ENCODE data around the gene STK32A.

The STK32A gene

DNA sequence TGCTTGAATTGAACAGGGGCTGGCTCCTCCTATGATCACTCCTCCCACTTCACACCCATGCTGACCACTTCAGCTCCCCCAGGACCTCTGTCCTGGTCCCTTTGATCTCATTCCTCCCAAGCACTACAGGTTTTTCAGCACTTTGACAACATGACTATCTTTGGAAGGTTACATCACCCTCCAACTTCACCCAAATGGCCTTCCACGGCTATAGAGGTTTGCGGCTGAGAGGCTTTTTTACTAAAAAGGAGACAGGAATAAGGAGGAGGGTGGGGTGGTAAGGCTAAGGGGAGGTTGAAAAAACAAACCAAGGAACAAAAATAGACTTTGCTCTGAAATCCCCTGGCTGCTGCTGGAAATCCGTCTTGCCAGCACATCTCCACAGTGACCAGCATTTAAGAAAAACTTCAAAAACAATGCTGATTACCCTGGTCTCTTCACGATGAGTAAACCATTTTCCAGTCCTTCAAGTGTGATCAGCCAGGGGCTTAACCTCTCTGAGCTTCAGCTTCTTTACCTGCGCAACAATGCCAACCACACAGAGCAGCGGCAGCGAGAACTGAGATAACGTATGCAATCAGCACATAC is 172.4 kb downstream of the STK32A start:
- H3K27me3 ChIP-seq, result no peaks in the 10 kb centered on the region
- TF ChIP-seq, protein P1, sequence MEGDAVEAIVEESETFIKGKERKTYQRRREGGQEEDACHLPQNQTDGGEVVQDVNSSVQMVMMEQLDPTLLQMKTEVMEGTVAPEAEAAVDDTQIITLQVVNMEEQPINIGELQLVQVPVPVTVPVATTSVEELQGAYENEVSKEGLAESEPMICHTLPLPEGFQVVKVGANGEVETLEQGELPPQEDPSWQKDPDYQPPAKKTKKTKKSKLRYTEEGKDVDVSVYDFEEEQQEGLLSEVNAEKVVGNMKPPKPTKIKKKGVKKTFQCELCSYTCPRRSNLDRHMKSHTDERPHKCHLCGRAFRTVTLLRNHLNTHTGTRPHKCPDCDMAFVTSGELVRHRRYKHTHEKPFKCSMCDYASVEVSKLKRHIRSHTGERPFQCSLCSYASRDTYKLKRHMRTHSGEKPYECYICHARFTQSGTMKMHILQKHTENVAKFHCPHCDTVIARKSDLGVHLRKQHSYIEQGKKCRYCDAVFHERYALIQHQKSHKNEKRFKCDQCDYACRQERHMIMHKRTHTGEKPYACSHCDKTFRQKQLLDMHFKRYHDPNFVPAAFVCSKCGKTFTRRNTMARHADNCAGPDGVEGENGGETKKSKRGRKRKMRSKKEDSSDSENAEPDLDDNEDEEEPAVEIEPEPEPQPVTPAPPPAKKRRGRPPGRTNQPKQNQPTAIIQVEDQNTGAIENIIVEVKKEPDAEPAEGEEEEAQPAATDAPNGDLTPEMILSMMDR (IDR thresholded peaks at IDR 0.05), result no peak
- no peaks in the 10 kb centered on the region for H3K36me3 ChIP-seq
- no peak overlapping the region for H3K27ac ChIP-seq
- no peaks in the 10 kb centered on the region for H3K4me1 ChIP-seq (ENCODE audit: control insufficient read depth in 1 of 2, insufficient read depth in 1 of 2, low read depth in 1 of 2, low read length in 1 of 2)
- H3K9me3 ChIP-seq, result no peaks in the 10 kb centered on the region
- no peak overlapping the region for H3K4me3 ChIP-seq (ENCODE audit: low read depth in 1 of 2, low read length in 1 of 2)

DNA sequence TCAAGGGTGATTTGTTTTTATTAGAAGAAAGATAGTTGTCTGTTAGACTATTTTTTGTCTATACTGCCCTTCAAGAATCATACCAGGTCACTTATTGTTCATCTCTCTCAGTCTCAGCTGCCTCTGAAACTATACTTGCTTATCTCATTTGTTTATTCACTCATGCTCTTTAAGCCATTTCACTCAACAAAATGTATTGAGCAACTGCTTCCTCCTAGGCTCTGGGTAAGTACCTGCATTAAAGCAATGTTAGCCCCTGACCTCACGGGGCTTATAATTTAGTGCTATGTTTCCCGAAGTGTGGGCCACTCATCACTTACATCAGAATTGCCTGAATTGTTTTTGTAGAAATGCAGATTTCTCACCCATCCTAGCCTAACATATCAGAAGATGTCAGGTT is 174.2 kb downstream of the STK32A start:
- no peaks in the 10 kb centered on the region for H3K9me3 ChIP-seq
- TF ChIP-seq, protein P1 (IDR thresholded peaks at IDR 0.05), result no peak
- no peaks in the 10 kb centered on the region for H3K36me3 ChIP-seq

DNA sequence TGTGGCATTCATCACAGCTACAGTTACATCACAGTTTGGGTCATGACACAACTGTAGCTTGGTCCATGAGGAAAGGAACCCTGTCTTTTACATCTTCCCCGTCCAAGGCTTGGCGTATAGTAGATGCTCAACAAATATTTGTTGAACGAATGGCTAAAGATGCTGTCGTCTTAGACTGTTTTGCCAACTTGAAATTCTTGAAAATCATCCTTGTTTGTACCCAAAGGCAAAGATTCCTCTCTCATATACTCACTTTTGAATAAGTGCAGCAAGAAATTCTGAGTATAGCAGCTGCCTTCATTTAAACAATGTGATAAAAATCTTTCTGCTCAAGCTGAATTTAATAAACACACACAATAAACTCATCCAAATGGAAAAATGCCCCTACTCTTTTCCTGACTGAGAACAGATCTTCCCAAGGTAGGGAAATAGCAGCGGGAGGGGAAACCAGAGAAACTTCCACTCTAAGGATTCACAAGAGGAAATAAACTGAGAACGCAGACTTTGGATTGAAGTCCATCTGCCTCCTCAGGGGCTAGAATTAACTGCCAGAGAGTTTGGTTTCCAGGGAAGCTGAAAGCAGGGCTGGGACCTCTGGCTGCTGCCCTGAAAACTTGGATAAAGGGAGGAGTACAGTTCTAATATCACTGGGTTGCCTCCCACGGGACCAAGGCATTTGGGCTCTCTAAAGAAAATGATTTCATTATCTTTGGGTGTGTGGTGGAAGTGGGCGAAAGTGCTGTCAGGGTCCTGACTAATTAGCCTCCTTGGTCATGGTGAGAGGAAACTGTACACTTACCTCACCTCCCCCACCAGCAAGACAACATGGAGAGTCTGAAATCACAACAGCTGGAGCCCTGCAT is 175.9 kb downstream of the STK32A start:
- Histone ChIP-seq H3K36me3 (no peaks in the 10 kb centered on the region), H3K4me1 (ENCODE audit: control insufficient read depth in 1 of 2, insufficient read depth in 1 of 2, low read depth in 1 of 2, low read length in 1 of 2) (no peaks in the 10 kb centered on the region), H3K9me3 (no peaks in the 10 kb centered on the region), H3K27ac (no peak overlapping the region), H3K27me3 (no peaks in the 10 kb centered on the region), H3K4me3 (ENCODE audit: low read depth in 1 of 2, low read length in 1 of 2) (no peak overlapping the region)
- TF ChIP-seq, protein P1 (IDR thresholded peaks at IDR 0.05), result no peak

More for the DNA sequence above, 174.2 kb downstream of the STK32A start:
- Histone ChIP-seq H3K4me3 (ENCODE audit: low read depth in 1 of 2, low read length in 1 of 2) (no peak overlapping the region), H3K4me1 (ENCODE audit: control insufficient read depth in 1 of 2, insufficient read depth in 1 of 2, low read depth in 1 of 2, low read length in 1 of 2) (no peaks in the 10 kb centered on the region), H3K27me3 (no peaks in the 10 kb centered on the region), H3K27ac (no peak overlapping the region)

DNA sequence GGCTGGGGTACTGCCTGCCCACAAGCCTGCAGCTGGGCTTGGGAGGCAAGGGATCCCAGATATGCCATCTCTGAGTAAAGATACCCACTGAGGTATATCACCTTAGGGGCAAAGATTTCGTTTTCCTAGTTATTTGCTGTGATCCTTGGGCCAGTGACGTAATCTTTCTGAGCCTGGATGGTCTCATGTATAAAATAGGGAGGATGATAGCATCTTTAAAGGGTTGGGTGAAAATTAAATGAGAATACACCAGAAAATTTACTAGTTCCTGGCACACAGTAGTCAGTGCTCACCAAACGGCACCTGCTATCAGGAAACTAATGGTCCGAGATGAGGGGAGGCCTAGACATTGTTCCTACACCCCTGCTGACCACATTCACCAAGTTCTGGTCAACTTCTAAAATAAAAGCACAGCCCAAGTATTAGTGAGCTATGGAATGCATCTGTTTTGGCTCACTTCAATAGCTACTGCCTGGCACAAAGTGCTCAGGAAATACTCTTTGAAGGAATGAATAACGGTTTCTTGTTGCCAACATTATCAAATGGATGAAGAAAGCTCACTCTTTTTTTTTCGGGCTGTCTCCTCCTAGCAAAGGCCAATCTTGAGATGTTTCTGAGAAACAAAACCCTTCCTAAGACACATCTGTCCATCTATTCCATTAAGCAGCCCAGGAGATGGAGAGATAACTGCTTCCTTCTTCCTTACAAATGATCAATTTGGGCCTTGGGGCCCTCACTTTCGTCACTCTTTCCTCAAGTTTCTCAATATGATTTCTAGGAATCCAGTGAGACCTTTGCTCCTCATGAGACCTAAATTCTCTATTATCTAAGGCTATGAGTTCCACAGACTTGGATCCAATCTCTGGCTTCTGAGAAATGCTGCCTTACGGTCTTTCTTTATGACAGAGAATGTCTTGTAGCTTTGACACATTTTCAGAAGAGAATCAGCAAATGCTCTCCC is 176.8 kb downstream of the STK32A start:
- H3K4me3 ChIP-seq (ENCODE audit: low read depth in 1 of 2, low read length in 1 of 2), result no peak overlapping the region
- no peaks in the 10 kb centered on the region for H3K9me3 ChIP-seq
- TF ChIP-seq, protein P1 (IDR thresholded peaks at IDR 0.05), result no peak
- no peaks in the 10 kb centered on the region for H3K4me1 ChIP-seq (ENCODE audit: control insufficient read depth in 1 of 2, insufficient read depth in 1 of 2, low read depth in 1 of 2, low read length in 1 of 2)
- H3K36me3 ChIP-seq, result no peaks in the 10 kb centered on the region
- H3K27ac ChIP-seq, result no peak overlapping the region
- no peaks in the 10 kb centered on the region for H3K27me3 ChIP-seq

DNA sequence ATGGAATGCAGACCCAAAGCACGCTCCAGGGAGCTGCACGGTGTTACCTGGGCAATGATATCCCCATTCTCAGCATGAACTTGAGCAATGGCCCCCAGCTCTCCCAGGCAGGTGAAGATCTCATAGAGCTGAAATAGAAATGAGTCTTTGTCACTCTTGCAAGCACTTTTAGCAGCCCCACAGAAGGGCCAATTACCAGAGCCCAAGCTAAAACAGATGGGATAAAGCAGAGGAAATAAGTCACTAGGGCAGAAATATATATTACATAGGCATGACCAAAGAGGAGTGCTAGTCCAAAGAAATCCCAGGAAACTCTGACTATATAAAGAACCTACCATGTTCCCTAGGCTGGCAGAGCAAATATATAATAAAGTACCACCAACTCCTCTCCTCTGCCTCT is 177.7 kb downstream of the STK32A start:
- H3K27me3 ChIP-seq, result no peaks in the 10 kb centered on the region
- TF ChIP-seq, protein P1 (IDR thresholded peaks at IDR 0.05), result no peak
- H3K36me3 ChIP-seq, result no peaks in the 10 kb centered on the region
- no peaks in the 10 kb centered on the region for H3K9me3 ChIP-seq
- H3K4me1 ChIP-seq (ENCODE audit: control insufficient read depth in 1 of 2, insufficient read depth in 1 of 2, low read depth in 1 of 2, low read length in 1 of 2), result no peaks in the 10 kb centered on the region
- no peak overlapping the region for H3K27ac ChIP-seq
- H3K4me3 ChIP-seq (ENCODE audit: low read depth in 1 of 2, low read length in 1 of 2), result no peak overlapping the region

Data from neutrophil (primary cell).